ENCODE results near the gene PLEKHH2. TPM values are rescaled to one million over a fixed set of nuclear protein-coding genes. Genes with fewer than 3 reads are reported as not detected.

Gene PLEKHH2
- total RNA-seq = 100 to 1,000 TPM in 1 of 4 donors, 10 to 100 TPM in 3; 47.1 to 124 (median 74.8) TPM

DNA sequence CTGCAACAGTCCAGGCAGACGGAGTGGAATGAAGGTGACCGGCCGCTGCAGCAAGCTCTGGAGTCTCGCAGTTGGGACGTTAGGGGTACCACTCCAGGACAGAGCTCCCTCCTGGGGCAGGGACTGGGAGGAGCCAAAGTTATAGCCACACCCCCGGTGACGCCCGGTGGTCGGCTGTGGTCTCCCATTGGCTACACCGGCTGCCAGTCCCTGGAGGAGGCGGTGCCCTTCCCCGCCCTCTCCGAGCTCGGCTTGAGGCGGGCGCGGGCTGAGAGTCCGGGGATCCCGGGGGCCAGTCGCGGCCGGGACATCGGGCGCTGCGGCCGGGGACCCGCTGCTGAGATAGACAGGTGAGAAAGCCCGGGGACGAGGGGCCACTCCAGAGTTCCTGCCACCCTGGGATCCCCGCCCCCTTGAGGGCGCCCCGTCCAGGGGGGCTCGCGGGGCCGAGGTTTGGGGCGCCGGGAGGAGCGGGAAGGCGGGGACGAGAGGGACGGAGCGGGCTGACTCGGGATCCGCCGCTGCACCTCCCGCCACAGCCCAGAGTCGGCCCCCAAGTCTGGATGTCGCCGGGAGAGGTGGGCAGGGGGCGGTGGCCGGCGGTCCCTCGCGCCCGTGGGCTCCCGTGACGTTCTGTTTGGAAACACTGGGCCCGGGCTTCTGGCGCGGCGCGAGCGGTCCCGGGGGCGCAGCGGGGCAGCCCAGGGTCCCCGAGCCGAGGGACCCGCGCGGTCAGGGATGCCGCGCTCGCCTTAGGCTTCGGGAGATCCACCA lies at the start of gene PLEKHH2:
Gene PLEKHH2 (plus strand): TSS at position 231 of the 774 bp plus-strand sequence. CDS start 7,414 bp downstream, outside the sequence.
- no peaks in the 10 kb centered on the region for H3K9me3 ChIP-seq
- intact Hi-C loops (cut with DNase I; ENCODE audit: low total_unique reads) = no loop called here

DNA sequence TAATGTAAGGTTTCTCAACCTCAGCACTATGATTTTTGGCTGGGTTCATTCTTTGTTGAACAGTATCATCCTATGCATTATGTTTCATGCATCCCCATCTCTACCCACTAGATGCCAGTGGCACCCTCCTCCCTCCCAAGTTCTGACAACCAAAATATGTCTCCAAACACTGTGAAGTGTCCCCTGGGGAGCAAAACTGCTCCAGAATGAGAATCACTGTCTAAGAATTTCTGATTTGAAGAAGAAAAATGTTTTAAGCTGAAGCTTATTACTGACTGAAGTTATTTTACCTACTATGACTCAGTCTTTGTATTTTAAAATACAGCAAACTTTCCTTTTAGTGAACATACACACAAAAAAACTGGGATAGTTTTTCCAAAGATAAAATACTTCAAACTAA lies 44.6 kb upstream of the PLEKHH2 start:
- TF ChIP-seq, protein P1, sequence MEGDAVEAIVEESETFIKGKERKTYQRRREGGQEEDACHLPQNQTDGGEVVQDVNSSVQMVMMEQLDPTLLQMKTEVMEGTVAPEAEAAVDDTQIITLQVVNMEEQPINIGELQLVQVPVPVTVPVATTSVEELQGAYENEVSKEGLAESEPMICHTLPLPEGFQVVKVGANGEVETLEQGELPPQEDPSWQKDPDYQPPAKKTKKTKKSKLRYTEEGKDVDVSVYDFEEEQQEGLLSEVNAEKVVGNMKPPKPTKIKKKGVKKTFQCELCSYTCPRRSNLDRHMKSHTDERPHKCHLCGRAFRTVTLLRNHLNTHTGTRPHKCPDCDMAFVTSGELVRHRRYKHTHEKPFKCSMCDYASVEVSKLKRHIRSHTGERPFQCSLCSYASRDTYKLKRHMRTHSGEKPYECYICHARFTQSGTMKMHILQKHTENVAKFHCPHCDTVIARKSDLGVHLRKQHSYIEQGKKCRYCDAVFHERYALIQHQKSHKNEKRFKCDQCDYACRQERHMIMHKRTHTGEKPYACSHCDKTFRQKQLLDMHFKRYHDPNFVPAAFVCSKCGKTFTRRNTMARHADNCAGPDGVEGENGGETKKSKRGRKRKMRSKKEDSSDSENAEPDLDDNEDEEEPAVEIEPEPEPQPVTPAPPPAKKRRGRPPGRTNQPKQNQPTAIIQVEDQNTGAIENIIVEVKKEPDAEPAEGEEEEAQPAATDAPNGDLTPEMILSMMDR (IDR thresholded peaks at IDR 0.05) = no peak
- no peak for TF ChIP-seq POLR2A (IDR thresholded peaks at IDR 0.05)
- no peaks in the 10 kb centered on the region for H3K36me3 ChIP-seq
- no peaks in the 10 kb centered on the region for H3K9me3 ChIP-seq
- no peak overlapping the region for H3K27ac ChIP-seq
- H3K27me3 ChIP-seq = no peaks in the 10 kb centered on the region
- intact Hi-C loops (cut with DNase I; ENCODE audit: low total_unique reads) = no loop called here
- peaks cover 5 to 7% of the 10 kb centered on the region in 2 donors for H3K4me1 ChIP-seq
- no peak overlapping the region for H3K4me3 ChIP-seq
- no peak for DNase-seq

More for the DNA sequence above, at the start of gene PLEKHH2:
- Histone ChIP-seq H3K4me3 (peak within 1 kb of the TSS; percentile 80 to 96), H3K27ac (peak within 1 kb of the TSS; percentile 90 to 93), H3K4me1 (no peaks in the 10 kb centered on the region), H3K36me3 (no peaks in the 10 kb centered on the region), H3K27me3 (no peaks in the 10 kb centered on the region)
- TF ChIP-seq POLR2A (IDR thresholded peaks at IDR 0.05) = peak; percentile 95
- TF ChIP-seq, protein P1 (IDR thresholded peaks at IDR 0.05) = no peak
- peak; percentile 94 to 97 for DNase-seq

DNA sequence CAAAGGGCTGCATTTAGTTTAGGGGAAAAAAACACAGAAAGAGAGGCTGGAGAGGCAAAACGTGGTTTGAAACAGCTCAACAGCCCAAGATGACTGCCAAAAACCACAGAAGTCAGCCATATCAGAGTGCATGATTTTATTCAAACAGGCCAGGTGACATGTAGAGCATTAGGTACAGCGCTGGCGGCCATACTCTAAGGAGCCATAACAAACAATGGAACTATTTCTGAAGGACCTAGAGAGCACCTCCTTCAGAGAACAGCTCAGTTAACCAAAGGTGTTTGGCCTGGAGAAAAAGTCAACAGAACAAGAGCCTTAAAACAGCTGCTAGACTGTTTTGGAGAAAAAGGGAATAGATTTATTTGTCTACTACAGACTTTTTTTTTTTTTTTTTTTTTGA lies 43.8 kb upstream of the PLEKHH2 start:
- Histone ChIP-seq H3K9me3 (no peaks in the 10 kb centered on the region), H3K36me3 (no peaks in the 10 kb centered on the region), H3K27ac (no peak overlapping the region), H3K27me3 (no peaks in the 10 kb centered on the region), H3K4me3 (no peak overlapping the region), H3K4me1 (peaks cover 5 to 7% of the 10 kb centered on the region in 2 donors)
- TF ChIP-seq, protein P1 (IDR thresholded peaks at IDR 0.05) = no peak
- no peak for TF ChIP-seq POLR2A (IDR thresholded peaks at IDR 0.05)
- intact Hi-C loops (cut with DNase I; ENCODE audit: low total_unique reads) = no loop called here
- no peak for DNase-seq

DNA sequence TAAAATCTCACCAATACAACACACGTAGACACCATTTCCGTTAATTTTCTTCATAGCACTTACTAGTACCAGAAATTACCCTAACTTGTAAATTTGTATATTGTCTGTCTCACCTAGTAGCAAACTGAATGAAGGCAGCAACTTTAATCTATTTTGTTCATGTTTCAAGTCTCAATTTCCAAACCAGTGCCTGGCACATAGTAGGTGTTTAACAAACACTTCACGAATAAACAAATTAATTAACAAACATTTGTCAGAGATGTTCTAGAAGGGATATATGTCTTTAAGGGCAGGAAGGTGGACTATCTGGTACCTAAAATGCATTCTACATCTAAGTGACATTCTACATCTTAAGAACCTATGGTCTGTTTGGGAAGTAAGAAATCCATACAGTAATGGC lies 42.2 kb upstream of the PLEKHH2 start:
- no peak overlapping the region for H3K27ac ChIP-seq
- H3K4me1 ChIP-seq = peaks cover 5 to 7% of the 10 kb centered on the region in 2 donors
- H3K9me3 ChIP-seq = no peaks in the 10 kb centered on the region
- H3K36me3 ChIP-seq = no peaks in the 10 kb centered on the region
- intact Hi-C loops (cut with DNase I; ENCODE audit: low total_unique reads) = no loop called here
- H3K4me3 ChIP-seq = peak overlapping the region; percentile 81 to 86
- H3K27me3 ChIP-seq = no peaks in the 10 kb centered on the region
- DNase-seq = no peak
- no peak for TF ChIP-seq POLR2A (IDR thresholded peaks at IDR 0.05)
- TF ChIP-seq, protein P1 (IDR thresholded peaks at IDR 0.05) = no peak
